Measurements from ENCODE around the gene AGBL4. TPM values are rescaled to one million over a fixed set of nuclear protein-coding genes. Genes with fewer than 3 reads are reported as not detected.

The AGBL4 gene
- polyA plus RNA-seq, 1 experiment = not detected

- H3K9me3 ChIP-seq (ENCODE audit: control insufficient read depth, insufficient read depth, low read length) = peaks cover 18% of the 10 kb centered on the region; the same call in 1 of the 2 replicates
- POLR2A ChIA-PET = no interaction called here
- DNase-seq (ENCODE audit: low read depth, low spot score) = no peak
- no peak for TF ChIP-seq CTCF (IDR thresholded peaks at IDR 0.05; ENCODE audit: low read depth, low read length)
- CTCF ChIA-PET = no interaction called here
- H3K4me3 ChIP-seq (ENCODE audit: low read depth, low read length) = no peak overlapping the region
- H3K27ac ChIP-seq (ENCODE audit: low read depth, low read length) = no peak overlapping the region
- no peaks in the 10 kb centered on the region for H3K27me3 ChIP-seq (ENCODE audit: control insufficient read depth, insufficient read depth, low read length)
Observed at GRCh38 chr1:49098866-49099265, 924.9 kb downstream of the AGBL4 start.

GRCh38 chr1:49086327-49086726, 937.4 kb downstream of the AGBL4 start:
- H3K27me3 ChIP-seq (ENCODE audit: control insufficient read depth, insufficient read depth, low read length) = no peaks in the 10 kb centered on the region
- no peak overlapping the region for H3K27ac ChIP-seq (ENCODE audit: low read depth, low read length)
- no peak for DNase-seq (ENCODE audit: low read depth, low spot score)
- H3K9me3 ChIP-seq (ENCODE audit: control insufficient read depth, insufficient read depth, low read length) = peaks cover 21% of the 10 kb centered on the region
- TF ChIP-seq CTCF (IDR thresholded peaks at IDR 0.05; ENCODE audit: low read depth, low read length) = no peak
- ChIA-PET POLR2A (no interaction called here), CTCF (no interaction called here)
- no peak overlapping the region for H3K4me3 ChIP-seq (ENCODE audit: low read depth, low read length)

GRCh38 chr1:49085079-49085478, 938.7 kb downstream of the AGBL4 start:
- CTCF ChIA-PET = no interaction called here
- no peak overlapping the region for H3K27ac ChIP-seq (ENCODE audit: low read depth, low read length)
- no peaks in the 10 kb centered on the region for H3K27me3 ChIP-seq (ENCODE audit: control insufficient read depth, insufficient read depth, low read length)
- no peak for DNase-seq (ENCODE audit: low read depth, low spot score)
- TF ChIP-seq CTCF (IDR thresholded peaks at IDR 0.05; ENCODE audit: low read depth, low read length) = no peak
- no peak overlapping the region for H3K4me3 ChIP-seq (ENCODE audit: low read depth, low read length)
- POLR2A ChIA-PET = no interaction called here
- H3K9me3 ChIP-seq (ENCODE audit: control insufficient read depth, insufficient read depth, low read length) = peaks cover 21% of the 10 kb centered on the region

GRCh38 chr1:49060766-49061165, 963.0 kb downstream of the AGBL4 start:
- no peak for TF ChIP-seq CTCF (IDR thresholded peaks at IDR 0.05; ENCODE audit: low read depth, low read length)
- H3K4me3 ChIP-seq (ENCODE audit: low read depth, low read length) = no peak overlapping the region
- no peaks in the 10 kb centered on the region for H3K27me3 ChIP-seq (ENCODE audit: control insufficient read depth, insufficient read depth, low read length)
- ChIA-PET CTCF (no interaction called here), POLR2A (no interaction called here)
- DNase-seq (ENCODE audit: low read depth, low spot score) = no peak
- no peak overlapping the region for H3K27ac ChIP-seq (ENCODE audit: low read depth, low read length)
- H3K9me3 ChIP-seq (ENCODE audit: control insufficient read depth, insufficient read depth, low read length) = peaks cover 11% of the 10 kb centered on the region

- no peak for DNase-seq (ENCODE audit: low read depth, low spot score)
- TF ChIP-seq CTCF (IDR thresholded peaks at IDR 0.05; ENCODE audit: low read depth, low read length) = no peak
- CTCF ChIA-PET = no interaction called here
- Histone ChIP-seq H3K27me3 (ENCODE audit: control insufficient read depth, insufficient read depth, low read length) (no peaks in the 10 kb centered on the region), H3K9me3 (ENCODE audit: control insufficient read depth, insufficient read depth, low read length) (peaks cover 11% of the 10 kb centered on the region), H3K27ac (ENCODE audit: low read depth, low read length) (no peak overlapping the region), H3K4me3 (ENCODE audit: low read depth, low read length) (no peak overlapping the region)
- POLR2A ChIA-PET = no interaction called here
Observed at GRCh38 chr1:49059087-49059486, 964.7 kb downstream of the AGBL4 start.

Data from AG04450 (cell line).